ENCODE data around the gene LAMA5.

LAMA5 gene

GRCh38 chr20:62362590-62362940 is 4.5 kb downstream of the LAMA5 start:
- in situ Hi-C loops (cut with HindIII; ENCODE audit: low sequenced_read_pairs), result no loop called here
- no peak for TF ChIP-seq CTCF (IDR thresholded peaks at IDR 0.05; ENCODE audit: low read depth, low read length, missing control alignments)
- H3K4me3 ChIP-seq (ENCODE audit: low read depth, low read length), result no peak overlapping the region
- DNase-seq (ENCODE audit: low read depth), result no peak

GRCh38 chr20:62361799-62362589 is 5.1 kb downstream of the LAMA5 start:
- no peak overlapping the region for H3K4me3 ChIP-seq (ENCODE audit: low read depth, low read length)
- DNase-seq (ENCODE audit: low read depth), result no peak
- in situ Hi-C loops (cut with HindIII; ENCODE audit: low sequenced_read_pairs), result no loop called here
- TF ChIP-seq CTCF (IDR thresholded peaks at IDR 0.05; ENCODE audit: low read depth, low read length, missing control alignments), result no peak

GRCh38 chr20:62360854-62361798 is 6.0 kb downstream of the LAMA5 start:
- in situ Hi-C loops (cut with HindIII; ENCODE audit: low sequenced_read_pairs), result no loop called here
- DNase-seq (ENCODE audit: low read depth), result no peak
- TF ChIP-seq CTCF (IDR thresholded peaks at IDR 0.05; ENCODE audit: low read depth, low read length, missing control alignments), result no peak
- H3K4me3 ChIP-seq (ENCODE audit: low read depth, low read length), result no peak overlapping the region

GRCh38 chr20:62359491-62360121 is 7.5 kb downstream of the LAMA5 start:
- no peak overlapping the region for H3K4me3 ChIP-seq (ENCODE audit: low read depth, low read length)
- in situ Hi-C loops (cut with HindIII; ENCODE audit: low sequenced_read_pairs), result no loop called here
- TF ChIP-seq CTCF (IDR thresholded peaks at IDR 0.05; ENCODE audit: low read depth, low read length, missing control alignments), result no peak
- no peak for DNase-seq (ENCODE audit: low read depth)

GRCh38 chr20:62359043-62359490 is 8.0 kb downstream of the LAMA5 start:
- in situ Hi-C loops (cut with HindIII; ENCODE audit: low sequenced_read_pairs), result no loop called here
- H3K4me3 ChIP-seq (ENCODE audit: low read depth, low read length), result no peak overlapping the region
- TF ChIP-seq CTCF (IDR thresholded peaks at IDR 0.05; ENCODE audit: low read depth, low read length, missing control alignments), result no peak
- DNase-seq (ENCODE audit: low read depth), result no peak

Measured in astrocyte of the cerebellum (primary cell).